ENCODE results near the gene CUL9. TPM values are rescaled to one million over a fixed set of nuclear protein-coding genes. Genes with fewer than 3 reads are reported as not detected.

CUL9 gene
- total RNA-seq, 1 donor from 2014 or later: 49.5 TPM

DNA sequence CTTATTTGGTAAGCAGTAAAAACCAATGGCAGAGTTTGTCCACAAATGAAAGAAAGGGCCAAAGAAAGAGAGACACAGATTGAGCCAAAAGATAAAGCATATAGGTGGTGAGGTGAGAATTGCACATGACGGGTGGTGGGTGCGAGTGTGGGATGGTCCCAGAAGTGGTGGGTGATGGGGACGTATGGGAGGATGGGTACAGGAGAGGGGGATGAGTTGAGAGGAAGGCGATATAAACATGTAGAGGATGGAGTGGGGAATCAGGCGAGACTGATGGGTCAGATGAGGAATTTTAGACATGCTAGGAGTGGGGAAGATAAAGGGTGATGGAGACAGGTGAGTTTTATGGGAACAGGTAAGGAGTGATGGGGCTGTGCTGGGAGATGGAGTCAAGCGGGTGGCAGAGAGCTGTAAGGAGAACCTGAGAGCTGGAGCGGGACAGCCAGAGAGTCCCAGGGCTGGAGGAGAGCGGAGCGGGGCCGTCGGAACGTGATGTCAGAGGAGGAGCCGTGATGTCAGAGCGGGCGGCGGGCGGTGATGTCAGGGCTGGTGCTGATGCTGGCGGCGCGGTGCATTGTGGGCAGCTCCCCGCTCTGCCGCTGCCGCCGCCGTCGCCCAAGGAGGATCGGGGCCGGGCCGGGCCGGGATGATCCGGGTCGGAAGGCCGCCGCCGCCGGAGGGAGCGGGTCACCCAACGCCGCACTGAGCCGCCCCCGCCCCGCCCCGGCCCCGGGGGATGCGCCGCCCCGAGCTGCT lies 61.1 kb downstream of the CUL9 start, which contains the start of gene TTBK1:
Gene TTBK1 (plus strand): TSS at position 574 of the 756 bp plus-strand sequence. CDS start 3,180 bp downstream, outside the sequence.
- peaks cover 10% of the 10 kb centered on the region for H3K4me1 Mint-ChIP-seq (ENCODE audit: unreplicated experiment)

DNA sequence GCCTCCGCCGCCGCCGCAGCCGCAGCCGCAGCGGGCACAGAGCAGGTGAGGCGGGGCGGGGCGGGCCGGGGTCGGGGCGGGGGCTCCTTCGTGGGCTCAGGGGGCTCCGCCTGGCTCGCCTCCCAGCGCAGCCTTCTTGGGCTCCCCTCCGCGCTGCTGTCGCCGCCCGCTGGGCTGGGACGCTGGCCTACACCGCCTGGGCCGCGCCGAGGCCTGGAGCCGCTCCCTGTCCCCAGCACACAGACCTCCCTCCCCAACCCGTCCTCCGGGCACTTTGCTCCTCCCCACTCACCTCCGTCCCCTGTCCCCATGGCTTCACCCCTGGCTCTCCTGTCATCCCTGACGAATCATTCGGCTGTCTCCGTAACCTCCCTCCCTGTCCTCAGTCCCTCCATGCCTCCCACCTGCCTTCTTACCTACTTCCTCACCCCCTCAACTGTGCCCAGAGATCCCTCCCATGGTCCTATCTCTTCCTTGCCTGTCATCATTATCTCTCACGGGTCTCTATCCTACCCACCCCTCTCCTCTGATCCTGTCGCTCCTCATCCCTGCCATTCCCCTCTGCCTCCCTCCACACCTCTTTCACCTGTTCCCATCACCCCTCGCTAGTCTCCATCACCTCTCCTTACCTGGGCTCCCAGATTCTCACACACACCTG lies 61.8 kb downstream of the CUL9 start:
- no peak overlapping the region for H3K27ac Mint-ChIP-seq
- H3K4me1 Mint-ChIP-seq (ENCODE audit: unreplicated experiment): peaks cover 11% of the 10 kb centered on the region
- no peaks in the 10 kb centered on the region for H3K9me3 Mint-ChIP-seq
- peaks cover under 1% of the 10 kb centered on the region for H3K27me3 Mint-ChIP-seq
- TF ChIP-seq, protein P1, sequence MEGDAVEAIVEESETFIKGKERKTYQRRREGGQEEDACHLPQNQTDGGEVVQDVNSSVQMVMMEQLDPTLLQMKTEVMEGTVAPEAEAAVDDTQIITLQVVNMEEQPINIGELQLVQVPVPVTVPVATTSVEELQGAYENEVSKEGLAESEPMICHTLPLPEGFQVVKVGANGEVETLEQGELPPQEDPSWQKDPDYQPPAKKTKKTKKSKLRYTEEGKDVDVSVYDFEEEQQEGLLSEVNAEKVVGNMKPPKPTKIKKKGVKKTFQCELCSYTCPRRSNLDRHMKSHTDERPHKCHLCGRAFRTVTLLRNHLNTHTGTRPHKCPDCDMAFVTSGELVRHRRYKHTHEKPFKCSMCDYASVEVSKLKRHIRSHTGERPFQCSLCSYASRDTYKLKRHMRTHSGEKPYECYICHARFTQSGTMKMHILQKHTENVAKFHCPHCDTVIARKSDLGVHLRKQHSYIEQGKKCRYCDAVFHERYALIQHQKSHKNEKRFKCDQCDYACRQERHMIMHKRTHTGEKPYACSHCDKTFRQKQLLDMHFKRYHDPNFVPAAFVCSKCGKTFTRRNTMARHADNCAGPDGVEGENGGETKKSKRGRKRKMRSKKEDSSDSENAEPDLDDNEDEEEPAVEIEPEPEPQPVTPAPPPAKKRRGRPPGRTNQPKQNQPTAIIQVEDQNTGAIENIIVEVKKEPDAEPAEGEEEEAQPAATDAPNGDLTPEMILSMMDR (conservative IDR thresholded peaks at IDR 0.05): no peak
- no peaks in the 10 kb centered on the region for H3K36me3 Mint-ChIP-seq
- H3K4me3 Mint-ChIP-seq: no peak overlapping the region
- no peak for DNase-seq (ENCODE audit: extremely low spot score, unreplicated experiment)

More for the DNA sequence above, 61.1 kb downstream of the CUL9 start, which contains the start of gene TTBK1:
- Mint-ChIP-seq H3K4me3 (no peak within 1 kb of the TSS), H3K9me3 (no peaks in the 10 kb centered on the region), H3K27ac (no peak within 1 kb of the TSS), H3K36me3 (no peaks in the 10 kb centered on the region), H3K27me3 (peaks cover 7% of the 10 kb centered on the region)
- TF ChIP-seq, protein P1 (conservative IDR thresholded peaks at IDR 0.05): no peak
- no peak for DNase-seq (ENCODE audit: extremely low spot score, unreplicated experiment)

DNA sequence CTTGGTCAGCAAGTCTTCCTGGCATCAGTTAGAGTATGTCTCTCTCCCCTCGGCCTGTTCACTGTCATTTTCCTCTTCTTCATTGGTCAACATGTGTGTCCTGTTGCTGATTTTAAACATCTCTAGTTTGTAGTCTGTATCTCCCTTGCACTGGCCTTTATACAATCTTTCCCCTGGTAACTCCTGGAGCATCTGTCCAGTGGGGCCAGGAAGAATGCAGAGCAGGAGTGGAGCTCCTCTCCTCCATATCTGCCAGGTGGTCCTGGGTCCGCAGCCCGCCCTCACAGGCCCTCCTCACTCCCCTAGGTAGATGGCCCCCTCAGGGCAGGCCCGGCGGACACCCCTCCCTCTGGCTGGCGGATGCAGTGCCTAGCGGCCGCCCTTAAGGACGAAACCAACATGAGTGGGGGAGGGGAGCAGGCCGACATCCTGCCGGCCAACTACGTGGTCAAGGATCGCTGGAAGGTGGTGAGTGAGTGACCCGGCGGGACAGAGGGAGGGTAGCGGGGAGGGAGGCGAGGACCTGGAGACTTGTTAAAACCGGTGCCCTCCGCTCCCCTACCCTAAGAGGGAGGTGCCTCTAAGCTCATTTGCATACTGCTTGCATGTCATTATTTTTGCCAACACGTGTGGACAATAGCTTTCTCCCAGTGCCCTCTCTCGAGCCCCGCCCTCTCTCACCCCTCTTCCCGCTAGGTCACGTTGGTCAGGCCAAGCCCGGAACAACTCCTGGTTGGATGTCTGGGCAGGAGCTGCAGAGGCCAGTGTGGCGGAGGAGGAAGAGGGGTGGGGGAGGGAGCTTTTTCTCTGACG lies 64.5 kb downstream of the CUL9 start:
- DNase-seq (ENCODE audit: extremely low spot score, unreplicated experiment): no peak
- H3K27ac Mint-ChIP-seq: peak overlapping the region; percentile 16

DNA sequence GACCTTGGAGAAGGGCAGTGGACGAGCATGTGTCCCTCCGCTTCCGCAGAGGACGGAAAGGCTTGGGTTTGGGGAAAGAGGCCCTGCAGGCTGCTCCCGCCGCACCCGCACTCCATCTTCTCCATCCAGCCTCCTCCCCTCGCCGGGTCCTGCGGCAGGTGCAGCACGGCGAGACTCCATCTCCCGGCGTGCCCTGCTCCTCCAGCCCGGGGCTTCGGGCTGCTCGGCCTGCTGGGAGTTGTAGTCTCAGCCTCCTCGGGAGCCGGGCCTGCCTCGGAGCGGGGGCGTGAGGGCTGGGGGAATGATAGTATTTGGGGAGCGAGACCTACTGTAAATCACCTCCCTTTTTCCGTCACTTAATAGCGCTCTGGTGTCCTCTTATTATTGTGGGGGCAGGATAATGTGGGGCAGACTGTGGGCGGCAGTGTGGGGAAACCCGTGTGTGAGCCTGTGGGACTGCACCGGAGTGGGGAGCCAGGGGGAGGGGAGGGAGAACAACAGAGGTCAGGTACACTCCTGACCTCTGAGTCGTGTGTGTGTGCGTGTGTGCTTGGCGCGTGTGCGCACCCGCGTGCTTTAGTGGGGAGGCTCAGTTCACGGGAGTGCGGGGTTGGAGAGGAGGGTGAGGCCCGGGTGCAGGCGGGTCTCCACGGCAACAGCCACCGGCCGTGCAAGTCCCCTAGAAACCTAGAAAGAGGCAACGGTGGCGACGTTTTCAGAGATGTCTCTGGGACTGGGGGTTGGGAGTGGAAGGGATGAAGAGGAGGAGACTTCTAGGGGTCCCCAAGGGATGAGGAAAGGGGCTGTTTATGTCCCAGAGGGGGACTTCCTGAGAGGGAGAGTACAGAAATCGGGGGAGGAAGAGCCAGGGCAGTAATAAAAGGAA lies 65.4 kb downstream of the CUL9 start:
- Mint-ChIP-seq H3K4me3 (no peak overlapping the region), H3K36me3 (no peaks in the 10 kb centered on the region), H3K27ac (peak overlapping the region; percentile 16), H3K4me1 (ENCODE audit: unreplicated experiment) (peaks cover 26% of the 10 kb centered on the region), H3K9me3 (no peaks in the 10 kb centered on the region), H3K27me3 (peaks cover 20% of the 10 kb centered on the region)
- TF ChIP-seq, protein P1 (conservative IDR thresholded peaks at IDR 0.05): no peak
- peak; percentile 83 for DNase-seq (ENCODE audit: extremely low spot score, unreplicated experiment)

More for the DNA sequence above, 64.5 kb downstream of the CUL9 start:
- TF ChIP-seq, protein P1 (conservative IDR thresholded peaks at IDR 0.05): no peak
- peaks cover 21% of the 10 kb centered on the region for H3K4me1 Mint-ChIP-seq (ENCODE audit: unreplicated experiment)
- H3K9me3 Mint-ChIP-seq: no peaks in the 10 kb centered on the region
- no peaks in the 10 kb centered on the region for H3K36me3 Mint-ChIP-seq
- H3K4me3 Mint-ChIP-seq: no peak overlapping the region
- peaks cover 14% of the 10 kb centered on the region for H3K27me3 Mint-ChIP-seq

DNA sequence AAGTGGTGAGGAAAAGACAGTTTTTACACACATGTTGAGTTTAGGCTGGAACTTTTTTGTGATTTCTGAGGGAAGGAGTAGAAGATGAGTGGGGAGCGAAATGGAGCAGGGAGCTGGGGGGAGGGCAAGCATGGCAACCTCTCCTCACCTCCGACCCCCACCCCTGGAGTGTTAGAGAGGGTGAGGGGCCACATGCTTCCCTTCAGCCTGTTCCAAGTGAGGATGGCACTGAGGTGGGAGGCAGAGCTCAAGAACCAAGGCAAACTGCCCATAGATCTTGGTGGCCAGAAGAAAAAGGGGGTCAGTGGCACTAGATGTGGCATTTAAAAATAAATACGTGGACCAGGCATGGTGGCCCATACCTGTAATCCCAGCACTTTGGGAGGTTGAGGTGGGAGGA lies 66.1 kb downstream of the CUL9 start:
- Mint-ChIP-seq H3K4me1 (ENCODE audit: unreplicated experiment) (peaks cover 26% of the 10 kb centered on the region), H3K9me3 (no peaks in the 10 kb centered on the region), H3K36me3 (no peaks in the 10 kb centered on the region), H3K27ac (no peak overlapping the region), H3K27me3 (peaks cover 24% of the 10 kb centered on the region), H3K4me3 (no peak overlapping the region)
- no peak for DNase-seq (ENCODE audit: extremely low spot score, unreplicated experiment)
- TF ChIP-seq, protein P1 (conservative IDR thresholded peaks at IDR 0.05): no peak
